GM18867 (cell line): Measurements from ENCODE around the gene FXYD6.

ENCODE experiments used
- ATAC-seq: cut with Tn5 transposase; IDR thresholded peaks from one replicate; pipeline ENCODE4 v1.9.1; 2021; ENCODE audit warnings: mild to moderate bottlenecking, moderate library complexity; ENCODE audit not compliant: unreplicated experiment

Gene FXYD6

GRCh38 chr11:117796456-117796871 is 80.0 kb downstream of the FXYD6 start:
- no peak for ATAC-seq

GRCh38 chr11:117795638-117796455 is 80.6 kb downstream of the FXYD6 start:
- no peak for ATAC-seq

- no peak for ATAC-seq
These were observed 81.5 kb downstream of the FXYD6 start for GRCh38 chr11:117794772-117795629.

- no peak for ATAC-seq
These were observed 82.3 kb downstream of the FXYD6 start for GRCh38 chr11:117794135-117794534.

- no peak for ATAC-seq
These were observed 82.9 kb downstream of the FXYD6 start for GRCh38 chr11:117793583-117793982.

GRCh38 chr11:117792992-117793391 is 83.5 kb downstream of the FXYD6 start:
- ATAC-seq, result no peak

- no peak for ATAC-seq
These were observed 84.2 kb downstream of the FXYD6 start for GRCh38 chr11:117792241-117792640.

- ATAC-seq, result no peak
These were observed 86.2 kb downstream of the FXYD6 start for GRCh38 chr11:117790279-117790678.

- ATAC-seq, result no peak
These were observed 87.2 kb downstream of the FXYD6 start for GRCh38 chr11:117789241-117789640.
